CD4-positive, alpha-beta T cell treated with Interleukin-15 for 4 hours (primary cell): ENCODE data around the gene NACC1.

Source experiments
- DNase-seq: peaks from one replicate; pipeline ENCODE4 v3.0.0-alpha.2; 2020; ENCODE audit warnings: low spot score

Gene NACC1

GRCh38 chr19:13087795-13088537 is 30.1 kb upstream of the NACC1 start:
- no peak for DNase-seq

GRCh38 chr19:13089139-13089856 is 28.8 kb upstream of the NACC1 start:
- DNase-seq = no peak

GRCh38 chr19:13089857-13090507 is 28.1 kb upstream of the NACC1 start:
- no peak for DNase-seq

GRCh38 chr19:13090511-13091231 is 27.4 kb upstream of the NACC1 start:
- no peak for DNase-seq

- no peak for DNase-seq
Observed at GRCh38 chr19:13091400-13092157, 26.5 kb upstream of the NACC1 start.

GRCh38 chr19:13092158-13092543 is 25.9 kb upstream of the NACC1 start:
- DNase-seq = no peak

GRCh38 chr19:13092606-13093235 is 25.3 kb upstream of the NACC1 start:
- no peak for DNase-seq

GRCh38 chr19:13093407-13094105 is 24.5 kb upstream of the NACC1 start:
- DNase-seq = peak; percentile 83

- DNase-seq = no peak
Observed at GRCh38 chr19:13094106-13094504, 24.0 kb upstream of the NACC1 start.

- DNase-seq = no peak
Observed at GRCh38 chr19:13094771-13095392, 23.2 kb upstream of the NACC1 start.

GRCh38 chr19:13095393-13095784 is 22.7 kb upstream of the NACC1 start:
- DNase-seq = no peak

- no peak for DNase-seq
Observed at GRCh38 chr19:13095934-13096927, 21.8 kb upstream of the NACC1 start.

GRCh38 chr19:13097033-13097462 is 21.0 kb upstream of the NACC1 start:
- no peak for DNase-seq

GRCh38 chr19:13097463-13098258 is 20.4 kb upstream of the NACC1 start:
- DNase-seq = no peak

GRCh38 chr19:13098277-13099072 is 19.6 kb upstream of the NACC1 start:
- no peak for DNase-seq

GRCh38 chr19:13099073-13099999 is 18.7 kb upstream of the NACC1 start:
- peak; percentile 79 for DNase-seq
